ENCODE measurements around the gene DHX8.
"Not testable (repeated sequence)": the region's sequence is repeated elsewhere in the genome, so short reads cannot be mapped to it uniquely, and the experiment has no call there.

DHX8 gene

GRCh38 chr17:43483674-43484551 lies at the start of gene DHX8:
TSS of gene DHX8 (plus strand) at chr17:43483975. CDS start at chr17:43484038, 63 bp downstream.
- DNase-seq (ENCODE audit: low spot score) = peak; percentile 100

- DNase-seq (ENCODE audit: low spot score) = no peak
Observed at GRCh38 chr17:43434902-43435319, 48.9 kb upstream of the DHX8 start.

GRCh38 chr17:43437756-43438155 lies 46.0 kb upstream of the DHX8 start:
- DNase-seq (ENCODE audit: low spot score) = no peak

- DNase-seq (ENCODE audit: low spot score) = no peak
Observed at GRCh38 chr17:43438626-43439025, 45.1 kb upstream of the DHX8 start.

- no peak for DNase-seq (ENCODE audit: low spot score)
Observed at GRCh38 chr17:43439041-43439440, 44.7 kb upstream of the DHX8 start.

- no peak for DNase-seq (ENCODE audit: low spot score)
Observed at GRCh38 chr17:43442711-43443110, 41.1 kb upstream of the DHX8 start.

- DNase-seq (ENCODE audit: low spot score) = no peak
Observed at GRCh38 chr17:43443381-43443780, 40.4 kb upstream of the DHX8 start.

- no peak for DNase-seq (ENCODE audit: low spot score)
Observed at GRCh38 chr17:43444223-43445008, 39.4 kb upstream of the DHX8 start.

- DNase-seq (ENCODE audit: low spot score) = no peak
Observed at GRCh38 chr17:43445009-43445589, 38.7 kb upstream of the DHX8 start.

GRCh38 chr17:43446773-43447172 lies 37.0 kb upstream of the DHX8 start:
- DNase-seq (ENCODE audit: low spot score) = no peak

- no peak for DNase-seq (ENCODE audit: low spot score)
Observed at GRCh38 chr17:43448720-43449469, 34.9 kb upstream of the DHX8 start.

- no peak for DNase-seq (ENCODE audit: low spot score)
Observed at GRCh38 chr17:43449470-43450248, 34.1 kb upstream of the DHX8 start.

- not testable (repeated sequence) for DNase-seq (ENCODE audit: low spot score)
Observed at GRCh38 chr17:43450791-43451190, 33.0 kb upstream of the DHX8 start.

- DNase-seq (ENCODE audit: low spot score) = not testable (repeated sequence)
Observed at GRCh38 chr17:43451741-43452140, 32.0 kb upstream of the DHX8 start.

GRCh38 chr17:43453331-43453812 lies 30.4 kb upstream of the DHX8 start:
- no peak for DNase-seq (ENCODE audit: low spot score)

- no peak for DNase-seq (ENCODE audit: low spot score)
Observed at GRCh38 chr17:43454868-43455267, 28.9 kb upstream of the DHX8 start.

- DNase-seq (ENCODE audit: low spot score) = no peak
Observed at GRCh38 chr17:43456029-43456428, 27.7 kb upstream of the DHX8 start.

- no peak for DNase-seq (ENCODE audit: low spot score)
Observed at GRCh38 chr17:43456661-43457361, 27.0 kb upstream of the DHX8 start.

GRCh38 chr17:43457362-43457692 lies 26.4 kb upstream of the DHX8 start:
- no peak for DNase-seq (ENCODE audit: low spot score)

- not testable (repeated sequence) for DNase-seq (ENCODE audit: low spot score)
Observed at GRCh38 chr17:43459878-43460277, 23.9 kb upstream of the DHX8 start.
